ENCODE data around the gene CHST8.

CHST8 gene

DNA sequence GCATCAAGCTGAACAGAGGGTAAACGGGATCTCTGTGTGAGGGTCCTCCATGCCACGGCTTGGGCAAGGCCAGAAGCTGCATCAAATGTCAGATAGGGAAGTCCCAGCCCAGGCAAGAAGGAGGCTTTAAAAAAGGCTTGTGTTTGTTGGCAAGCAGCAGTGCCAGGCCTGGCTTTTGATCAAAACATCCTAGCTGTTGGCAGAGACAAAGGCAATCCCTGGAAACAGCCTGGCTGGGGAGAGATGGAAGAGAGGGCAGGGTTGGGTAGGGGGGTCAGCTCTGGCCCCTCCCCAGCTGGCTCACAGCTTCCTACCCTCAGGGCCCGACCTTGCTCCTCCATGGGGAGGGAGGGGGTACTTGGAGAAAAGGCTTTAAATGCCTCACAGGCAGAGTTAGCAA is 113.2 kb downstream of the CHST8 start:
- FAIRE-seq: no peak
- no peak for DNase-seq (ENCODE audit: low spot score)

- FAIRE-seq (no peak), DNase-seq (ENCODE audit: low spot score) (no peak)
These were observed 114.4 kb downstream of the CHST8 start for GRCh38 chr19:33736158-33736557.

DNA sequence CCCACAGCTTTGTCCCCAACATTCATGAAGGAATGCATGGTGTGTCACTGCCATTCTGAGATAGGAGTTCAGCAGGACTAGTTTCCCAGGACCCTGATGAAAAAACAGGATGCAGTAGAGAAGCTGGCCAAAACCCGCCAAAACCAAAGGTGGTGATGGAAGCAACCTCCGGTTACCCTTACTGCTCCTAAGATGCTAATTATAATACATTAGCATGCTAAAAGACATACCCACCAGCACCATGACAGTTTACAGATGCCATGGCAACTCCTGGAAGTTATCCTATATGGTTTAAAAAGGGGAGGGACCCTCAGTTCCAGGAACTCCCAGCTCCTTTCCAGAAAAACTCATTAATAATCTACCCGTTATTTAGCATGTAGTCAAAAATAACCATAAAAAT is 115.0 kb downstream of the CHST8 start:
- no peak for FAIRE-seq

GRCh38 chr19:33737681-33738371 is 116.1 kb downstream of the CHST8 start:
- no peak for FAIRE-seq

More for the DNA sequence above, 115.0 kb downstream of the CHST8 start:
- DNase-seq (ENCODE audit: low spot score): no peak

GRCh38 chr19:33740811-33741396 is 119.2 kb downstream of the CHST8 start:
- FAIRE-seq (no peak), DNase-seq (ENCODE audit: low spot score) (no peak)

More at GRCh38 chr19:33737681-33738371, 116.1 kb downstream of the CHST8 start:
- DNase-seq (ENCODE audit: low spot score): no peak

- DNase-seq (ENCODE audit: low spot score) (no peak), FAIRE-seq (no peak)
These were observed 123.5 kb downstream of the CHST8 start for GRCh38 chr19:33745297-33745696.

- FAIRE-seq: no peak
- DNase-seq (ENCODE audit: low spot score): no peak
These were observed 124.4 kb downstream of the CHST8 start for GRCh38 chr19:33746159-33746558.

DNA sequence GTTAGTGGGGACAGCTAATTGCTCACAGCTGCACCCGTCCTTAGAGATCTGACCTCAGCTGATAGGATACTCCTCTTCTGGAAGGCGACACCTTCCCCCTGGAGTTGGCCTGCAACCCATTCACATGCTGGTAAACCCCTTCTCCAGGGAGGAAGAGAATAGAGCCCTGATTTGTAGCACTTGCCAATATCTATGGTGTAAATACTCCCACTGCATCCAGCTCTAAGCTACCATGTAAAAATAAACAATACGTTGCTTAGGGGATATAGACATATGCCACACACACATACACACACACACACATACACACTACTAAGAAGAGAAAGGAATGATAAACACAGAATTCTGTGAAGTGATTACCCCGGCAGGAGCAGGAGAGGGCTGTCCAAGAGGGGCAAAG is 125.5 kb downstream of the CHST8 start:
- DNase-seq (ENCODE audit: low spot score): no peak
- FAIRE-seq: no peak

GRCh38 chr19:33748231-33748630 is 126.5 kb downstream of the CHST8 start:
- FAIRE-seq (no peak), DNase-seq (ENCODE audit: low spot score) (no peak)

DNA sequence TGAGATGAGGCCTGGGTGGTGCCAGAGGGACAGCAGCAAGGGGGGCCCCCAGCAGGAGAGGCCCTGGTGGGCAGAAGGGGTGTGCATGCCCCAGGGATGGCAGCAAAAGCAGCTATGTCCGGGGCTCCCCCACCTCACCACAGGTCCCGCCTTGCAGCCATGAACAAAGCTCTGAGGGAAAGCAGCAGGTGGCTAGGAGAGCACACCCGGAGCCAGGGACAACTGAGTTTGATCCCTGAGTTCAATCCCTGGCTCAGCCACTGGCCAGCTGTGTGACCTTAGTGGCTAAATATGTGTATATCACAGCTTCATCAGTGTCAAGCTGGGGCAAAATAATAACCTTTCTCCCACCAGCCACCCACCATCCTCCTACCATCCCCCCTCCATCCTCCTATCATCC is 127.3 kb downstream of the CHST8 start:
- no peak for DNase-seq (ENCODE audit: low spot score)
- no peak for FAIRE-seq

DNA sequence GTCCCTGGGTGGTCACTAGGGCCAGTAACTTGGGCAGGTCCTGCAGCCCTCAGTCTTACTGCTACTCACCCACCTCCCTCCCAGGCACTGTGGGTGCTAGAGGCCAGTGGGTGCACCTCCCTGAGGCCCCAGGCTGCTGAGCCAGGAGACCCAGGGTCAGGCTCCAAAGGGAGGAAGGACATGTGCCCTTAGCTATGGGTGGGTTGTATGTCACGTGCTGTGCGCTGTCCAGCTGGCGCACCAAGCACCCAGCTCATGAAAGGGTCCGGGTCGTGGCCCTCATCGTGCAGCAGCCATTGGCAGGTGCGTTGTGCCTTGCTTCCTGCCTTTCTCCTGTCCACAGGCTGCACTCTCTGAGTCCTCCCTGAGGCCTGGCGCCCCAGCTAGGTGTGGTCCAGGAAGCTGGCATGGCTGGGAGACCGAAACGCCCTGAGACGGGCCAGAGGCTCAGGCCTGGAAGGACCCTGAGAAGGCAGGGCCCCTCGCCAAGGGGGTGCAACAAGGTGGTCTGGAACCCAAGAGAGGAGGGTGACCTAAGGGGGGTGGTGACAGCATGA is 127.9 kb downstream of the CHST8 start:
- FAIRE-seq: no peak

DNA sequence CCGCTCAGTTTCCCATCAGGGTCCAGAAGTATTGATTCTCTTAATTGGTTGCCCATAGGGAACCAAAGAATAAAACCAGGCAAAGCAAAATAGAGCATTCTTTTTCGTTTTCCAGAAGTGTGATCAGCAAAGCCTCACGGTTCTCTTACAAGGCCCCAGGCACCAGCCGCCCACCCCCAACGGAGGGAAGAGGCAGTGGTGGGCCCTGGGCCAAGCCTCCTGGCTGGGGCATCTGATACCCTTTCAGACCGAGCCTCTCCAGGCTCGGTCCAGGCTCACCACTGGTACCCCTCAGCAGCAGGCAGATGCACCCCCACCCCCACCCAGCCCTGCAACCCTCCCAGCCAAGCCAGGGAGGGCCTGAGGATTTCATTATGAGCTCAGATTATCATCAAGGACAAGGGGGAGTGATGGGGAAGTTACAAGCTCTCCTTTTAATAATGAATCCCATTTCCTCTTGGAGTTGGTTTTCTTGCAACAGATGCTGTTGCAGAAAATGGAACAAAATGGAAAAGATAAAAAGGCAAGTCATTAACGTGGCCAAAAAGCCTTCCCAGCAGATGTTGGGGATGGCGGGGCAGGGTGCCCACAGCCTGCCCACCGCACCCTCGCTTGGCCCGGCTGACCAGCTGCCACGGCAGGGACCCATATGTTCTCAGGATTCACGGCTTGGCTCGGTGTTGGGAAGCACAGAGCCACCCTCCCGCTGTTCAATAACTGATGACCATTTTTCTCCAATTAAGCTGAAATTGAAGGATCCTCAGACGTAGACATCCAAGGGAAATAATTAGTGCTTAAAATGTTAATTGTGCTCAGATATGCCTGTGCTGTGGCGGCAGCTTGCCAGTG is 129.1 kb downstream of the CHST8 start:
- no peak for FAIRE-seq
- no peak for DNase-seq (ENCODE audit: low spot score)

More for the DNA sequence above, 127.9 kb downstream of the CHST8 start:
- no peak for DNase-seq (ENCODE audit: low spot score)

- no peak for FAIRE-seq
- no peak for DNase-seq (ENCODE audit: low spot score)
These were observed 129.7 kb downstream of the CHST8 start for GRCh38 chr19:33751436-33751770.

DNA sequence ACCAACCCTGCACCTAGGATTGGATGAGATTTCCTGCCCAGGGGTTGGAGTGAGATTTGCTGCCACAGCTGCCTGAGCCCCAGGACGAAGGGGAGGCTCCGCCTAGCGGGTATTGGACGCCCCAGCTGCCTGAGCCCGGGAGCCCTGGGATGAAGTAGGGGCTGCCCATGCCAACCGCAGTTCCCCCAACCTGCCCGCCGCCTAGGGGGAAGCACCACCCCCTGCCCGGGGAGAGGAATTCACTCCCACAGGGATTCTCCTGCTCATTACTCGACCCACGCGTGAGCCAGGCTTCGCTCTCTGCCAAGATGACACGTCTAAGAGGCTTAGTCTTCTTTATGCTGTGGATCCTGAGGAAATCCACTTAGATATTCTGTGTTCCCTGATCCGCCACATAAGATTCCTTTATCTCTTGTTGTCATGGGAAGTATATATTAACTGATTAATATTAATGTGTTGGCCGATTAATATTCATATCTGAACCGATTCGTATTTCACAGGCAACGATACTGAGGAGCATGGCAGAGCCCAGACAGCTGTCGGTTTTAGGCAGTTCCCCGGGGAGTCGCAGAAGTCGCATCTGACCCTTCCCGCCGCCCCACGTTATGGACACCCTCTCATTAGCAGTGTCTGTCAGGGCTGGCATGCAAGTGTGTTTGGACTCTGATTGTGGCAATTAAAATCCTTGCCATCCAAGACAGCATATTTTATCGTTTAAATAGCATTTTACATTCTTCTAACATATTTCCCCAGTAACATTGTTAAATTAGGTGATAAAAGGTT is 130.5 kb downstream of the CHST8 start:
- no peak for DNase-seq (ENCODE audit: low spot score)
- no peak for FAIRE-seq

GRCh38 chr19:33752945-33753344 is 131.2 kb downstream of the CHST8 start:
- FAIRE-seq: no peak
- no peak for DNase-seq (ENCODE audit: low spot score)

- no peak for FAIRE-seq
- no peak for DNase-seq (ENCODE audit: low spot score)
These were observed 132.6 kb downstream of the CHST8 start for GRCh38 chr19:33754361-33754760.

- FAIRE-seq (no peak), DNase-seq (ENCODE audit: low spot score) (no peak)
These were observed 133.6 kb downstream of the CHST8 start for GRCh38 chr19:33755099-33756035.

DNA sequence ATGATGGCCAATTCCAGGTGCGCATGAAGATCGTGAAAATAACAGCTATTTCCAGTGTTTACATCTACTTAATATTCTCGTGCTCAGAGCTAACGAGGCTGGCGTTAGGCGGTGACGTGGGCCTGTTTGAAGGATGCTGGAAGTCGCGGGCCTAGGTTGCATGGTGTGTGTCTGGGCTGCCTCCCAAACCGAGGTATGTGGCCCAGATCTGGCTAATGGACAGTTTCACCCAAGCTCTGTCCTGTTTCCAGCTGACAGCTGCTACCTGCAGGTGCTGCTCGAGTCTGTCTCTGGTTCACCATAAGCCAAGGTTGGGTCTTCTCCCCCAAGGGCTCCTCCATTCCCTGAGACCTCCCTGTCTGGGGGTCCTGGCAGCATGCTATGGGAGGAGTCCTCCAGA is 134.4 kb downstream of the CHST8 start:
- FAIRE-seq: no peak
- DNase-seq (ENCODE audit: low spot score): no peak

- DNase-seq (ENCODE audit: low spot score) (no peak), FAIRE-seq (no peak)
These were observed 136.8 kb downstream of the CHST8 start for GRCh38 chr19:33758541-33759013.

DNA sequence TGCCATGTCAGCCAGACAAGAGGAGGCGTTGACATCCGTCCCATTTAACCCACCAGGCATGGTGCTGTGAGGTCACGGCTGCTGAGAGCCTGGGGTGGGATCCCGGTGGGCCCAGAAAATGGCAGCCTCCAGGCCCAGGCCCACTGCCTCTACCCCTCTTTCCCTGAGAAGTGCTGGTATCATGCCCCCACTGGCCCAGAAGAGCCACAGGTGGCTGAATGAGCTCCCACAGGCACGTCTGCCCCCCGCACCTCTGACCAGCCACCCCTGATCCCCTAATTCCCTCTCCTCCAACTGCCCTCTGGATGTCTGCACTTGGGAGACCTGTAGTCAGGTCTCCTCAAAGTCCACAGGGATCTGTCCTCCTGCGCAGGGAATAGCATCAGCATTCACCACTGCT is 137.6 kb downstream of the CHST8 start:
- FAIRE-seq: no peak
- DNase-seq (ENCODE audit: low spot score): no peak

Measured in RCC 7860 (cell line).